ENCODE data around the gene IL23R. TPM values are rescaled to one million over a fixed set of nuclear protein-coding genes. Genes with fewer than 3 reads are reported as not detected.

Gene IL23R
- polyA plus RNA-seq, 1 experiment = not detected

GRCh38 chr1:67148516-67149178 lies 17.6 kb upstream of the IL23R start:
- POLR2A ChIA-PET = interaction anchor here (1.1 to 1.2 kb wide), 3 partner anchors 95 to 219 kb away, joined by 3 to 9 read pairs (median 3); no protein-coding TSS in a partner anchor
- Histone ChIP-seq H3K27me3 (ENCODE audit: control insufficient read depth, insufficient read depth, low read length) (peaks cover 5% of the 10 kb centered on the region), H3K4me3 (ENCODE audit: low read depth, low read length) (no peak overlapping the region), H3K9me3 (ENCODE audit: control insufficient read depth, insufficient read depth, low read length) (no peaks in the 10 kb centered on the region), H3K27ac (ENCODE audit: low read depth, low read length) (no peak overlapping the region)
- no peak for TF ChIP-seq CTCF (IDR thresholded peaks at IDR 0.05; ENCODE audit: low read depth, low read length)
- no peak for DNase-seq (ENCODE audit: low read depth, low spot score)
- CTCF ChIA-PET = interaction anchor here (0.5 to 8.0 kb wide), 69 partner anchors 8 to 423 kb away, joined by 3 to 325 read pairs (median 5); partner anchors contain the start of genes C1orf141, DNAI4, IL23R and MIER1

DNA sequence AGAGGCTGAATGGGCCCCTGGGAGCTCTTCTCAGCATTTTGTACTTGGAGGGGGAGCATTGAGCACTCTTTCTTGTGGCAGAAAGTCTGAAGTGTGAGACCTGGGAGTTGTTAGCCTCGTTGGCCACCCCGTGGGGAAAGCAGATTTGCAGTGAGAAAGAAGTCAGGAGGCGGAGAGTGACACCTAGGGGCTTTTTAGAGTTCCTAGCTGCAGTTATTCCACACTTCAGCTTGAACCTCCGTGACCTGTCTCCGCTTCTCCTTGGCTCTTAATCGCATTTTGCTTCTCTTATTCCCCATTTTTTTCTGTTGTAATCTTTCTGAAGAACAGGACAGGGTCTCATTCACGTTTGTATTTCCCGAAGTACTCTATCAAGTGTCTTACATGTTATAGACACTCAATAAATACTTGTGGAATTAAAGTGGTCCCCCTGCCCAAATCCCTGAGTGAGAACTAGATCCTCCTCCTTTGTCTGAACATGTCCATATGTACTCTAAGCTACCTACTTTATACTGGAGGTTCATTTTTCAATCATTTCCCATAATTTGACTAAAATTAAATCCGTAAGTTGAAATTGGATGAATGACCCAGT lies 17.0 kb upstream of the IL23R start:
- TF ChIP-seq CTCF (IDR thresholded peaks at IDR 0.05; ENCODE audit: low read depth, low read length) = peak; percentile 91
- ChIA-PET POLR2A (interaction anchor here (1.1 to 1.2 kb wide), 3 partner anchors 96 to 219 kb away, joined by 3 to 9 read pairs (median 3); no protein-coding TSS in a partner anchor), CTCF (interaction anchor here (0.5 to 8.0 kb wide), 70 partner anchors 8 to 424 kb away, joined by 3 to 325 read pairs (median 5); partner anchors contain the start of genes C1orf141, DNAI4, IL23R and MIER1)
- peak; percentile 66 for DNase-seq (ENCODE audit: low read depth, low spot score)
- Histone ChIP-seq H3K27me3 (ENCODE audit: control insufficient read depth, insufficient read depth, low read length) (peaks cover 5% of the 10 kb centered on the region), H3K9me3 (ENCODE audit: control insufficient read depth, insufficient read depth, low read length) (no peaks in the 10 kb centered on the region), H3K4me3 (ENCODE audit: low read depth, low read length) (no peak overlapping the region), H3K27ac (ENCODE audit: low read depth, low read length) (no peak overlapping the region)

- ChIA-PET POLR2A (no interaction called here), CTCF (interaction anchor here (0.7 to 8.0 kb wide), 4 partner anchors 62 to 386 kb away, joined by 6 to 325 read pairs (median 68); no protein-coding TSS in a partner anchor)
- Histone ChIP-seq H3K4me3 (ENCODE audit: low read depth, low read length) (no peak overlapping the region), H3K9me3 (ENCODE audit: control insufficient read depth, insufficient read depth, low read length) (no peaks in the 10 kb centered on the region), H3K27me3 (ENCODE audit: control insufficient read depth, insufficient read depth, low read length) (peaks cover 9% of the 10 kb centered on the region), H3K27ac (ENCODE audit: low read depth, low read length) (no peak overlapping the region)
- no peak for TF ChIP-seq CTCF (IDR thresholded peaks at IDR 0.05; ENCODE audit: low read depth, low read length)
- DNase-seq (ENCODE audit: low read depth, low spot score) = no peak
Measured at GRCh38 chr1:67150931-67151330, 15.3 kb upstream of the IL23R start.

- Histone ChIP-seq H3K9me3 (ENCODE audit: control insufficient read depth, insufficient read depth, low read length) (no peaks in the 10 kb centered on the region), H3K27me3 (ENCODE audit: control insufficient read depth, insufficient read depth, low read length) (peaks cover 12% of the 10 kb centered on the region), H3K27ac (ENCODE audit: low read depth, low read length) (no peak overlapping the region), H3K4me3 (ENCODE audit: low read depth, low read length) (no peak overlapping the region)
- ChIA-PET POLR2A (no interaction called here), CTCF (interaction anchor here (0.6 to 0.7 kb wide), 2 partner anchors 10 to 301 kb away, joined by 3 read pairs; no protein-coding TSS in a partner anchor)
- DNase-seq (ENCODE audit: low read depth, low spot score) = no peak
- no peak for TF ChIP-seq CTCF (IDR thresholded peaks at IDR 0.05; ENCODE audit: low read depth, low read length)
Measured at GRCh38 chr1:67158401-67158800, 7.9 kb upstream of the IL23R start.

DNA sequence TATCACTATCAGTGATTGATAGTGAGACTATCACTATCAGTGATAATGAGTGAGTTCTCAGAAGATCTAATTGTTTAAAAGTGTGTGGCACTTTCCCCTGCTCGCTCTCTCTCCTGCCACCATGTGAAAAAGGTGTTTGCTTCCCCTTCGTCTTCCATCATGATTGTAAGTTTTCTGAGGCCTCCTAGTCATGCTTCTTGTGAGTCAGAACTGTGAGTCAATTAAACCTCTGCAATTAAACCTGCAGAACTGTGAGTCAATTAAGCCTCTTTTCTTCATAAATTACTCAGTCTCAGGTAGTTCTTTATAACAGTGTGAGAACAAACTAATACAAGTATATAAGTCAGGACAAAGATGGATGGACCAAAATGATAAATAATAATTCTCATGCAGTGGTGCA lies 7.0 kb upstream of the IL23R start:
- peaks cover 12% of the 10 kb centered on the region for H3K27me3 ChIP-seq (ENCODE audit: control insufficient read depth, insufficient read depth, low read length)
- CTCF ChIA-PET = no interaction called here
- H3K9me3 ChIP-seq (ENCODE audit: control insufficient read depth, insufficient read depth, low read length) = no peaks in the 10 kb centered on the region
- no peak for TF ChIP-seq CTCF (IDR thresholded peaks at IDR 0.05; ENCODE audit: low read depth, low read length)
- H3K27ac ChIP-seq (ENCODE audit: low read depth, low read length) = no peak overlapping the region
- POLR2A ChIA-PET = no interaction called here
- no peak for DNase-seq (ENCODE audit: low read depth, low spot score)
- no peak overlapping the region for H3K4me3 ChIP-seq (ENCODE audit: low read depth, low read length)
